Endothelial cell of hepatic sinusoid (primary cell): ENCODE results near the gene TMEM45A.
"Not testable (repeated sequence)": the region's sequence is repeated elsewhere in the genome, so short reads cannot be mapped to it uniquely, and the experiment has no call there.

Experiments used
- in situ Hi-C: cut with HindIII; loops from 2 replicates; pipeline ENCODE4 v1.10.0; 2017; ENCODE audit warnings: low sequenced_read_pairs

Gene TMEM45A

GRCh38 chr3:100531093-100531492, 38.7 kb downstream of the TMEM45A start:
- in situ Hi-C loops: no loop called here

- in situ Hi-C loops: no loop called here
Measured at GRCh38 chr3:100532411-100532810, 40.0 kb downstream of the TMEM45A start.

GRCh38 chr3:100533176-100533575, 40.8 kb downstream of the TMEM45A start:
- in situ Hi-C loops: no loop called here

GRCh38 chr3:100535610-100535943, 43.2 kb downstream of the TMEM45A start:
- in situ Hi-C loops: no loop called here

GRCh38 chr3:100536093-100536492, 43.7 kb downstream of the TMEM45A start:
- in situ Hi-C loops: no loop called here

GRCh38 chr3:100537646-100538338, 45.4 kb downstream of the TMEM45A start:
- in situ Hi-C loops: no loop called here

- in situ Hi-C loops: no loop called here
Measured at GRCh38 chr3:100538339-100538706, 45.9 kb downstream of the TMEM45A start.

GRCh38 chr3:100540791-100541334, 48.4 kb downstream of the TMEM45A start:
- in situ Hi-C loops: no loop called here

- in situ Hi-C loops: not testable (repeated sequence)
Measured at GRCh38 chr3:100541428-100541827, 49.0 kb downstream of the TMEM45A start.

GRCh38 chr3:100545371-100545770, 53.0 kb downstream of the TMEM45A start:
- in situ Hi-C loops: no loop called here

- in situ Hi-C loops: no loop called here
Measured at GRCh38 chr3:100546020-100546744, 53.8 kb downstream of the TMEM45A start.

GRCh38 chr3:100548053-100548452, 55.6 kb downstream of the TMEM45A start:
- in situ Hi-C loops: no loop called here

GRCh38 chr3:100553618-100554372, 61.4 kb downstream of the TMEM45A start:
- in situ Hi-C loops: no loop called here

GRCh38 chr3:100554373-100554676, 61.9 kb downstream of the TMEM45A start:
- in situ Hi-C loops: no loop called here

GRCh38 chr3:100556673-100557310, 64.4 kb downstream of the TMEM45A start:
- in situ Hi-C loops: no loop called here

GRCh38 chr3:100558233-100558632, 65.8 kb downstream of the TMEM45A start:
- in situ Hi-C loops: no loop called here

GRCh38 chr3:100560426-100560825, 68.0 kb downstream of the TMEM45A start:
- in situ Hi-C loops: no loop called here

- in situ Hi-C loops: no loop called here
Measured at GRCh38 chr3:100561459-100562158, 69.2 kb downstream of the TMEM45A start.

GRCh38 chr3:100562224-100562857, 69.9 kb downstream of the TMEM45A start:
- in situ Hi-C loops: no loop called here

GRCh38 chr3:100563228-100563627, 70.8 kb downstream of the TMEM45A start:
- in situ Hi-C loops: no loop called here
